Measurements from ENCODE around the gene GPR50.

GPR50 gene

GRCh38 chrX:151180400-151180799, 4.0 kb downstream of the GPR50 start:
- Mint-ChIP-seq H3K4me1 (ENCODE audit: low read depth) (no peaks in the 10 kb centered on the region), H3K4me3 (no peak overlapping the region), H3K9me3 (no peaks in the 10 kb centered on the region), H3K36me3 (ENCODE audit: low read depth) (no peaks in the 10 kb centered on the region), H3K27me3 (peaks cover 83% of the 10 kb centered on the region), H3K27ac (no peak overlapping the region)
- intact Hi-C loops (cut with micrococcal nuclease): no loop called here

GRCh38 chrX:151181088-151181487, 4.7 kb downstream of the GPR50 start:
- no peaks in the 10 kb centered on the region for H3K4me1 Mint-ChIP-seq (ENCODE audit: low read depth)
- H3K27ac Mint-ChIP-seq: no peak overlapping the region
- H3K9me3 Mint-ChIP-seq: no peaks in the 10 kb centered on the region
- H3K27me3 Mint-ChIP-seq: peaks cover 76% of the 10 kb centered on the region
- H3K4me3 Mint-ChIP-seq: no peak overlapping the region
- H3K36me3 Mint-ChIP-seq (ENCODE audit: low read depth): no peaks in the 10 kb centered on the region
- intact Hi-C loops (cut with micrococcal nuclease): no loop called here

GRCh38 chrX:151183233-151183753, 6.9 kb downstream of the GPR50 start:
- Mint-ChIP-seq H3K27ac (no peak overlapping the region), H3K4me1 (ENCODE audit: low read depth) (no peaks in the 10 kb centered on the region), H3K4me3 (no peak overlapping the region), H3K9me3 (no peaks in the 10 kb centered on the region), H3K27me3 (peaks cover 56% of the 10 kb centered on the region), H3K36me3 (ENCODE audit: low read depth) (no peaks in the 10 kb centered on the region)
- intact Hi-C loops (cut with micrococcal nuclease): no loop called here

- H3K9me3 Mint-ChIP-seq: no peaks in the 10 kb centered on the region
- no peaks in the 10 kb centered on the region for H3K36me3 Mint-ChIP-seq (ENCODE audit: low read depth)
- H3K4me3 Mint-ChIP-seq: no peak overlapping the region
- H3K4me1 Mint-ChIP-seq (ENCODE audit: low read depth): no peaks in the 10 kb centered on the region
- intact Hi-C loops (cut with micrococcal nuclease): no loop called here
- no peak overlapping the region for H3K27ac Mint-ChIP-seq
- peaks cover 49% of the 10 kb centered on the region for H3K27me3 Mint-ChIP-seq
Measured at GRCh38 chrX:151183912-151184565, 7.7 kb downstream of the GPR50 start.

- H3K27me3 Mint-ChIP-seq: peaks cover 45% of the 10 kb centered on the region
- H3K27ac Mint-ChIP-seq: no peak overlapping the region
- intact Hi-C loops (cut with micrococcal nuclease): no loop called here
- no peaks in the 10 kb centered on the region for H3K4me1 Mint-ChIP-seq (ENCODE audit: low read depth)
- H3K4me3 Mint-ChIP-seq: no peak overlapping the region
- H3K9me3 Mint-ChIP-seq: no peaks in the 10 kb centered on the region
- H3K36me3 Mint-ChIP-seq (ENCODE audit: low read depth): no peaks in the 10 kb centered on the region
Measured at GRCh38 chrX:151184705-151185104, 8.3 kb downstream of the GPR50 start.

- no peak overlapping the region for H3K27ac Mint-ChIP-seq
- no peaks in the 10 kb centered on the region for H3K36me3 Mint-ChIP-seq (ENCODE audit: low read depth)
- intact Hi-C loops (cut with micrococcal nuclease): no loop called here
- H3K4me1 Mint-ChIP-seq (ENCODE audit: low read depth): no peaks in the 10 kb centered on the region
- H3K9me3 Mint-ChIP-seq: no peaks in the 10 kb centered on the region
- peaks cover 2% of the 10 kb centered on the region for H3K27me3 Mint-ChIP-seq
- no peak overlapping the region for H3K4me3 Mint-ChIP-seq
Measured at GRCh38 chrX:151206871-151207270, 30.5 kb downstream of the GPR50 start.

- intact Hi-C loops (cut with micrococcal nuclease): no loop called here
- no peak overlapping the region for H3K4me3 Mint-ChIP-seq
Measured at GRCh38 chrX:151225843-151226242, 49.5 kb downstream of the GPR50 start.

GRCh38 chrX:151226941-151227340, 50.6 kb downstream of the GPR50 start:
- Mint-ChIP-seq H3K9me3 (no peaks in the 10 kb centered on the region), H3K27me3 (peaks cover 22% of the 10 kb centered on the region), H3K4me1 (ENCODE audit: low read depth) (no peaks in the 10 kb centered on the region), H3K27ac (no peak overlapping the region), H3K4me3 (no peak overlapping the region), H3K36me3 (ENCODE audit: low read depth) (no peaks in the 10 kb centered on the region)
- intact Hi-C loops (cut with micrococcal nuclease): no loop called here

More at GRCh38 chrX:151225843-151226242, 49.5 kb downstream of the GPR50 start:
- peaks cover 22% of the 10 kb centered on the region for H3K27me3 Mint-ChIP-seq
- no peak overlapping the region for H3K27ac Mint-ChIP-seq
- H3K9me3 Mint-ChIP-seq: no peaks in the 10 kb centered on the region
- no peaks in the 10 kb centered on the region for H3K36me3 Mint-ChIP-seq (ENCODE audit: low read depth)
- H3K4me1 Mint-ChIP-seq (ENCODE audit: low read depth): no peaks in the 10 kb centered on the region

GRCh38 chrX:151227627-151228026, 51.2 kb downstream of the GPR50 start:
- Mint-ChIP-seq H3K9me3 (no peaks in the 10 kb centered on the region), H3K27me3 (peaks cover 22% of the 10 kb centered on the region), H3K4me1 (ENCODE audit: low read depth) (no peaks in the 10 kb centered on the region), H3K27ac (no peak overlapping the region), H3K36me3 (ENCODE audit: low read depth) (no peaks in the 10 kb centered on the region), H3K4me3 (no peak overlapping the region)
- intact Hi-C loops (cut with micrococcal nuclease): no loop called here

- Mint-ChIP-seq H3K27me3 (peaks cover 22% of the 10 kb centered on the region), H3K9me3 (no peaks in the 10 kb centered on the region), H3K4me1 (ENCODE audit: low read depth) (no peaks in the 10 kb centered on the region), H3K36me3 (ENCODE audit: low read depth) (no peaks in the 10 kb centered on the region), H3K27ac (no peak overlapping the region), H3K4me3 (no peak overlapping the region)
- intact Hi-C loops (cut with micrococcal nuclease): no loop called here
Measured at GRCh38 chrX:151228935-151229334, 52.6 kb downstream of the GPR50 start.
